Nephron (organoid): Measurements from ENCODE around the gene ZBTB42.
"Not testable (repeated sequence)": the region's sequence is repeated elsewhere in the genome, so short reads cannot be mapped to it uniquely, and the experiment has no call there.

Experiments used
- H3K27ac Mint-ChIP-seq, 3 experiments: 2 replicates each; pipeline ENCODE4 v1.8.0; 2020; ENCODE audit warnings: mixed read lengths in 3 of 3, mild to moderate bottlenecking in 2 of 3, moderate library complexity in 1 of 3
- H3K27me3 Mint-ChIP-seq: 2 replicates; pipeline ENCODE4 v1.8.0; 2021; ENCODE audit warnings: low read depth, mild to moderate bottlenecking, moderate library complexity, mixed read lengths
- H3K36me3 Mint-ChIP-seq: 2 replicates; pipeline ENCODE4 v1.8.0; 2020; ENCODE audit warnings: low read depth, mixed read lengths
- H3K4me1 Mint-ChIP-seq: 2 replicates; pipeline ENCODE4 v1.8.0; 2020; ENCODE audit warnings: mixed read lengths
- H3K4me3 Mint-ChIP-seq, 3 experiments: 2 replicates each; pipeline ENCODE4 v1.8.0; 2020; ENCODE audit warnings: mild to moderate bottlenecking in 3 of 3, mixed read lengths in 3 of 3, moderate library complexity in 2 of 3
- H3K9me3 Mint-ChIP-seq: 2 replicates; pipeline ENCODE4 v1.8.0; 2020; ENCODE audit warnings: mixed read lengths
- CTCF ChIP-seq, 3 experiments: fragments of 200-600 bp; sonication (generic); IDR thresholded peaks; one replicate each; pipeline ENCODE4 v1.5.0; 2021; ENCODE audit warnings: antibody characterized with exemption in 3 of 3; ENCODE audit not compliant: unreplicated experiment in 3 of 3

Gene ZBTB42

GRCh38 chr14:104826861-104827176 is 25.9 kb downstream of the ZBTB42 start:
- H3K36me3 Mint-ChIP-seq: no peaks in the 10 kb centered on the region
- no peak overlapping the region for H3K27ac Mint-ChIP-seq
- peaks cover 33% of the 10 kb centered on the region for H3K27me3 Mint-ChIP-seq

GRCh38 chr14:104827177-104828055 is 26.5 kb downstream of the ZBTB42 start:
- peak overlapping the region in 1 of 3 experiments; percentile 72 for H3K27ac Mint-ChIP-seq
- peaks cover 4% of the 10 kb centered on the region for H3K9me3 Mint-ChIP-seq
- peaks cover 33% of the 10 kb centered on the region for H3K27me3 Mint-ChIP-seq
- H3K4me1 Mint-ChIP-seq: no peaks in the 10 kb centered on the region
- H3K36me3 Mint-ChIP-seq: no peaks in the 10 kb centered on the region
- H3K4me3 Mint-ChIP-seq: peak overlapping the region; percentile 73 to 82 (median 82)
- TF ChIP-seq CTCF (IDR thresholded peaks at IDR 0.05; ENCODE audit: unreplicated experiment in 3 of 3): peak; percentile 45 to 56 (median 53)

More at GRCh38 chr14:104826861-104827176, 25.9 kb downstream of the ZBTB42 start:
- Mint-ChIP-seq H3K4me1 (no peaks in the 10 kb centered on the region), H3K4me3 (peak overlapping the region; percentile 73 to 82 (median 82)), H3K9me3 (peaks cover 4% of the 10 kb centered on the region)
- no peak for TF ChIP-seq CTCF (IDR thresholded peaks at IDR 0.05; ENCODE audit: unreplicated experiment in 3 of 3)

GRCh38 chr14:104830781-104831180 is 29.9 kb downstream of the ZBTB42 start:
- Mint-ChIP-seq H3K4me3 (no peak overlapping the region), H3K36me3 (no peaks in the 10 kb centered on the region), H3K27me3 (peaks cover 14% of the 10 kb centered on the region), H3K4me1 (no peaks in the 10 kb centered on the region), H3K27ac (no peak overlapping the region), H3K9me3 (no peaks in the 10 kb centered on the region)
- TF ChIP-seq CTCF (IDR thresholded peaks at IDR 0.05; ENCODE audit: unreplicated experiment in 3 of 3): no peak

GRCh38 chr14:104836171-104836935 is 35.5 kb downstream of the ZBTB42 start:
- not testable (repeated sequence) for H3K9me3 Mint-ChIP-seq, H3K36me3 Mint-ChIP-seq, H3K27ac Mint-ChIP-seq, H3K4me1 Mint-ChIP-seq, H3K4me3 Mint-ChIP-seq
- peaks cover 34% of the 10 kb centered on the region for H3K27me3 Mint-ChIP-seq

GRCh38 chr14:104841730-104842129 is 40.8 kb downstream of the ZBTB42 start:
- Mint-ChIP-seq H3K9me3 (peaks cover 1% of the 10 kb centered on the region), H3K4me1 (peaks cover 11% of the 10 kb centered on the region), H3K27me3 (peaks cover 84% of the 10 kb centered on the region), H3K36me3 (no peaks in the 10 kb centered on the region), H3K27ac (no peak overlapping the region), H3K4me3 (no peak overlapping the region)
- TF ChIP-seq CTCF (IDR thresholded peaks at IDR 0.05; ENCODE audit: unreplicated experiment in 3 of 3): no peak

GRCh38 chr14:104843006-104843405 is 42.1 kb downstream of the ZBTB42 start:
- Mint-ChIP-seq H3K4me3 (peak overlapping the region in 1 of 3 experiments; percentile 23), H3K4me1 (peaks cover 11% of the 10 kb centered on the region), H3K36me3 (no peaks in the 10 kb centered on the region), H3K27ac (no peak overlapping the region), H3K27me3 (peaks cover 96% of the 10 kb centered on the region), H3K9me3 (peaks cover 3% of the 10 kb centered on the region)
- TF ChIP-seq CTCF (IDR thresholded peaks at IDR 0.05; ENCODE audit: unreplicated experiment in 3 of 3): no peak
